ENCODE results near the gene TIFAB.

- no peak for TF ChIP-seq EP300 (conservative IDR thresholded peaks at IDR 0.05; ENCODE audit: poor library complexity, severe bottlenecking)
- no peak for TF ChIP-seq POLR2AphosphoS5 (IDR thresholded peaks at IDR 0.05)
- no peak for TF ChIP-seq CTCF (IDR thresholded peaks at IDR 0.05; ENCODE audit: poor library complexity, severe bottlenecking)
- no peak for TF ChIP-seq REST (IDR thresholded peaks at IDR 0.05; ENCODE audit: borderline replicate concordance)
- no peak for TF ChIP-seq RAD21 (conservative IDR thresholded peaks at IDR 0.05)
- TF ChIP-seq EZH2 (IDR thresholded peaks at IDR 0.05; ENCODE audit: borderline replicate concordance, insufficient read depth, low read length, poor library complexity, severe bottlenecking) = no peak
- TF ChIP-seq TAF1 (IDR thresholded peaks at IDR 0.05; ENCODE audit: low read depth) = no peak
- no peak for TF ChIP-seq SMC3 (conservative IDR thresholded peaks at IDR 0.05; ENCODE audit: poor library complexity)
- no peak for TF ChIP-seq MXI1 (conservative IDR thresholded peaks at IDR 0.05; ENCODE audit: poor library complexity, severe bottlenecking)
Measured at GRCh38 chr5:135432113-135432512, 20.0 kb downstream of the TIFAB start.

Measured in neural cell (in vitro differentiated cells).